Lung microvascular endothelial cell (primary cell): ENCODE results near the gene KIF2A. TPM values are rescaled to one million over a fixed set of nuclear protein-coding genes. Genes with fewer than 3 reads are reported as not detected.

Source experiments
- DNase-seq, 2 donors: peaks; one replicate each; pipeline versions ENCODE4 v3.0.0 to v3.0.0-alpha.2; 2010; ENCODE audit warnings: low read depth in 2 of 2
- total RNA-seq: library from RNA; depleted of rRNA; stranded (reverse); fragments of >200 nt; gene quantifications from 2 replicates; pipeline ENCODE4 v1.2.1, GENCODE V29; 2014

Gene KIF2A
- 57.5 and 58.7 TPM in 2 replicates for total RNA-seq

DNA sequence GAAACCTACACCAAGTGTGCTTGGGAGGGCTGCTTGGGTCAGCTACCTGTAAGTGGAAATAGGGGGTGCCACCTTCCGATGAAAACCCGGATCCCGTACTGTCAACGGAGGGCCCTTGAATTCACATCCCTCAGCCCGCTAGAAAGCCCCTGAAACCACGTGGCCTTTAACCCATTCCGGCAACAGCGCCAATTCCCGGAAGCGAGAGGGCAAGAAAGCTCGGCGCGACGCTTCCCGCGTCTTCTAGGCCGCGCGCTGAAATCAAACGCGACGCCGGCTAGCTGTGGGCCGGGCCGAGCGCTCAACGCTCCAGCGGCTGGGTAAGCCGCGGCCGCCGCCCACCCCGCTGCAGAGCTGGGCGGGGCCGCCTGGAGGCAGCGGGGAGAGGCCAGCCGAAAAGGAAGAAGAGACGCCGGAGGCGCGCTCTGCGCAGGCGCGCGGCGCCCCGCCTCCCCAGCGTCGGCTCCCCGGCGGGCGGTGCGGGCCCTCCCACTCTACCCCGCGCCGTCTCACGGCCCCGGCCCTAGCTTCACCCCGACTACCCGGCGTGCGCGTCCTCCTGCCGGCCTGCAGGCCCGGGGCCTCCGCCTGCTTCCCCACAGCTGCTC lies at the start of gene KIF2A:
Gene KIF2A (plus strand): TSS at position 492 of the 608 bp plus-strand sequence. CDS start 267 bp downstream, outside the sequence.
- DNase-seq: peak; percentile 90 to 92

DNA sequence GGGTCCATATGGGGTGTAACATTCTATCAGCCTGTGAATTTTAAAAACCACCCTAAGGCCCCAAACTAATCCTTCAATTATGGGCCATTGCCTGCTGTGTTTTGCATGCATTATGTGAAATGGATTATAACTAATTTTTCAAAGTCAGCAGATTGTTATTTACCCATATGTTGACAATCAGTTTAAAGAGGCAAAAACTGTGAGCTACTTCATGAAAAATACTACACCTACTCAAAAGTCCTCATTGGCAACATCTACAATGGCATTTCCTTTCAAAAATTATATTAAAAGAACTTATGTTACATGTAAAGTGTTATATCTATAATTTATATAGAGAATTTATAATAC lies 49.0 kb upstream of the KIF2A start:
- no peak for DNase-seq

DNA sequence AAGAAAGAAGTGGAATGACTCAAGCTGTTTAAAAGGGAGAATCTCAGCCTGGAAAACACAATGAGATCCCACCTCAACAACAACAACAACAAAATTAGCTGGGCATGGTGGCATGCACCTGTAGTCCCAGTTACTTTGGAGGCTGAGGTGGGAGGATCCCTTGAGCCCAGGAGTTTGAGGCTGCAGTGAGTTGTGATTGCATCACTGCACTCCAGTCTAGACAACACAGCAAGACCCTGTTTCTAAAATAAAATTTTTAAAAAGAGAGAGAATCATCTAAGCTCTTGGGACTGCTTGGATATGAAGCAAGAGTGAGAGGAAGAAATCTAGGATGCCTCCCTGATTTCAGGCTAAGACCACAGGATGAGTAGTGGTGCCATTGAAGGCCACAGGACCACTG lies 47.4 kb upstream of the KIF2A start:
- no peak for DNase-seq

DNA sequence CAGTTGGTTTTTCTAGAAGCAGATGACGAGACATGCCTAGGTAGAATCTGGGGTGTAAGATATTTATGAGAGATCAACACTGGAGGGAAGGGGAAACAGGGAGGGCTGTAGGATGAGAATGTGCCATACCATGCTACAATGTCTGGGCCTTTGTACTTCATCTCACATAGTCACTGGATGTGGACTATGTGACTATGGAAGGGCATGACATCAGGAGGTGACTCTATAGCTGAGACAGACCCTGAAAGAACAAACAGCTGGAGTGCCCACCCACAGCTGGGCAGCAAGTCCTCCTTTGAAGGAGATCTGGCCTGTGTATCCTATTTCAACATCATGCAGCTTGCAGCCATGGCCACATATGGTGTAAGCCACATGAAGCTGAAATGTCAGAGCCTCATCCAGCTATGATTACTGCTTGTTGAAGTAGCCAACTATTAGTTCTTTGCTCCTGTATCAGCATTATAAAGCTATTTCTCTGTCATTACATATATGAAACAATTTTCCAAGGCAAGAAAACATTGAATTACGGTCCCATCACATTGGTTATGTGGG lies 46.2 kb upstream of the KIF2A start:
- DNase-seq: no peak

DNA sequence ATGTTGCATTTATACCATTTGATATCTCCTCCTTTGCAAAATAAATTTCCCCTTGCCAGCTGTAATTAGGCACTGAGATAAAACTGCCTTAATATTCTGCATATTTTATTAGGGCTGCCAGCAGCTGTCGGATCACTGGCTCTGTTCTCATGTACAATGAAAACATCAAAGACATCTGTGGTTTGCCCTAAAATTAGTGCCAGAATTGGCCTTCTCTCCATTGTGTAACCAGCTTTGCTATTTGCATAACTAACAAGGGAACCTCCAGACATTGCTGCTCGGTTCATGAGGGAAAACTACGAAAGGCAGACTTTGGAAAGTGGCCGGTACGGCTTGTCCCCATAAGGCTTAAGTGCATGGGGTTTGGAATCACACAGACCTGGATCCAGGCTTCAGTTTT lies 45.5 kb upstream of the KIF2A start:
- DNase-seq: no peak

DNA sequence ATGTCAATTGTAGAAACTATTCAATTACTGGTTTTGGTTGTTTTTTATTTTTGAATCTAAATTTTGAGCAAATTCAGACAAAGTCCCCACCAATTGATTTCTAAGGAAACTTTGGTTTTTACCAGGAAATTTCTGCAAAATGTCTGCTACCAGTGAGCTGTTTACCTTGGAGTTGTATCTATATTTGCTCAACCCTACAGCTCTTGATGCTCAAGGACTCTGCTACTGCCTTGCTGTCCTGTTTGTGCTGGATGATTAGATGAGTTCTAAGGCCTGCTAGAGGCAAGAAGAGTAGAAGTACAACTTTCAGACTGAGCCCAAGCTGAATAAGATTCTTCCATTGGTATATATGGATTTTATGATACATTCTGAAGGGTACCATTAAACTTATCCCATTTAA lies 42.6 kb upstream of the KIF2A start:
- DNase-seq: no peak

DNA sequence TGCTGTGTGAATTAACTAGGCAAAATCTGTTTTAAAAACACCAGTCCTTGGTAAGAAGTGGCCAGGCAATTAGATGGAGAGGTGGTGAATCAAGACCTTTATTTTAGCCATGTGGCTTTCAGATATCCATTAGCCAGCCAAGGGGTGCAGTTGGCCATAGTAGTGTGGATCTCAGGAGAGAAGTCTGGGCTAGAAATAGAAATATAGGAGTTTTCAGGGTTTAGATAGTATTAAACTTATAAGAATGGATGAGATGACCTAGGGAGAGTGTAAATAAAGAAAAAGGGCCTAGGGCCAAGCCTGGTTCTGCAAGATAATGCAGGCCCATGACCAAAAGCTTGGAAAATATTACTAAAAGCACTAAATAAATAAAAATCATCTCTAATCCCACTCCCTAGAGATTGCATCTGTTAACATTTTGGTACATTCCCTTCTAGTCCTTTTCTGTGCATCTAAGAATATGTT lies 40.3 kb upstream of the KIF2A start:
- no peak for DNase-seq

DNA sequence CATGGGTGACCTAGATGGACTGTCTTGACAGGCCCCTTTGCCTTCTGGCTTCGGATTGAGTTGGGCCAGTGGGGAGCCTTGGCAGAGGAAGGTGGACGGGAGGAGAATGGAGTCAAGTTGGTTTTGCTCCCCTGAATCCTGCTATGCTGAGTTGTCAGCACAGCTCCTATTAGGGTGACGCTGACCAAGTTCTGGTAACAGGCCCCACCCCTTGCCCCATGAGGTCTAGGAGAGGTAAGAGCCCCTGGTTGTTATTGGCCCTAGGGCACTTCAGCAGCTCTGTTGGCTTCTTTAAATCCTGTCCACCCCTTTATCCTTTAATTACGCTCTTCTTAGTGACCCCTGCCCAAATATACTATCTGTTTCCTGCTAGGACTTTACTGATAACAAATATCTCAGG lies 39.4 kb upstream of the KIF2A start:
- no peak for DNase-seq

DNA sequence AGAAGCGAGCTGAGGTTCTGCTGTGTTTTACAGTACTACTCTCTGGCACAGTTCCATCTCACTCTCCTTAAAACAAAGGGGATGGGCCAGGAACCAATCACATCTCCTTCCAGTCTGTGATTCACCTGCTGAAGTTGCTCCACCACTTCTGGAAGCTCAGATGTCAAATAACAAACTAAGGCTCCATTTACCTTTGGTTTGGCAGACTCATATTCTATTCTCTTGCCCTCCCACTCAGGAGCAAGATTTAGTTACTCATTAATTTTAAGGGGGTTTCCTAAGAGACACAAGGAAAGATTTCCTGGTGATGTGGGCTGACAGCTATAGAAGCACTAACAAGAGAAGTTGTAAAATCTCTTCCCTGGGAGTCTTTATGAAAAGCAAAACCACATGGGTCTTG lies 37.8 kb upstream of the KIF2A start:
- DNase-seq: no peak

DNA sequence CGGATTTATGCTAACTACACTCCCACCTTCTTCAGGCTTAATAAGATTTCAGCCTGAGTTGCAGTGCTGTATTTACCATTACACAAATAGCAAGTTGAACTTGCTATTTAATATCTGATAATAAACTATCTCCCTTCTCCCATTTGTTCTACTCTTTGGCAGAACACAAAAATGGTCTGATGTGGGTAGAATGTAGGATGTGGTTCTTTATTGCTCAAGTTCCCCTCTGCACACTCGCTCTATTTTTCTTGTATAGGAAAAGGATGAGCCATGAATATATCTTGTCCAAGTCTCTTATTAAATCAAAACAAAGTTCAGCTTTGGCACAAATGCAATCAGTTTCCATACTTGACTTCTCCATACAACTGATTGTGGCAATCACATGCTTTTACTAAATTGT lies 37.2 kb upstream of the KIF2A start:
- no peak for DNase-seq

DNA sequence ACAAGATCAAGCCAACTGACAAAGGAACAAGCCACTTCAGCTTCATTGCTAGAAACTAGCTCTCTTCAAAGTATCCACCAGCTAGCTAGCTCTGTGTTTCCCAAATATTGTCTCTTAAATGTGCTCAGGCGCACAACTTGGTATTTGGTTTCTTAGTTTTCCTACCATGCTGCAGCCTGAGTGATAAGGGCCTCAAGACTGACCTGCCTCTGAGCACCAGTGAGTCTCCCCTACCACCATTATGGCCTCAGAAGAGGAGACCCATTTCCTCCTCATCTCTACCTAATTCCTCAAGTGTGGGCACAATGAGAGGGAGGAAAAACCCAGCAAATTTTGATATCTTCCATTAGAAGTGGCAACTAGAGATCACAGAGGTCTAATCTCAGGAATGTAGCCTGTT lies 34.6 kb upstream of the KIF2A start:
- DNase-seq: no peak

DNA sequence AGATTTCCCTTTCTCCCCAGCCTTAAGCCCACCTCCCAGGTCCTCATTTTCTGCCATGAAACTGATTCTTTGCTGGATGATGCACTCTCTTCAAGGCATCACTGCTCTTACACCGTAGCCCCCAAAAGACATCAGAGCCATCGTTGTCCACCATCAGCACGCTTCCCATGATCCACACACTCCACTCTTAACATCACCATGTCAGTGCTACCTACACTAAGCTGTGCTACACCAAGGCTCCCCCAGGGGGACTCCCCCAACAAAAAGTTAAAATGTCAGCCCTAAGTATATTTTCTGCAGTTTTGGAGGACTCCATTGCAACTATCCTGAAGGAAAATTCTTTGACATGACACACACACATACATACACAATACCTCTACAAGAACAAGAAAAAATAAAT lies 34.1 kb upstream of the KIF2A start:
- no peak for DNase-seq

DNA sequence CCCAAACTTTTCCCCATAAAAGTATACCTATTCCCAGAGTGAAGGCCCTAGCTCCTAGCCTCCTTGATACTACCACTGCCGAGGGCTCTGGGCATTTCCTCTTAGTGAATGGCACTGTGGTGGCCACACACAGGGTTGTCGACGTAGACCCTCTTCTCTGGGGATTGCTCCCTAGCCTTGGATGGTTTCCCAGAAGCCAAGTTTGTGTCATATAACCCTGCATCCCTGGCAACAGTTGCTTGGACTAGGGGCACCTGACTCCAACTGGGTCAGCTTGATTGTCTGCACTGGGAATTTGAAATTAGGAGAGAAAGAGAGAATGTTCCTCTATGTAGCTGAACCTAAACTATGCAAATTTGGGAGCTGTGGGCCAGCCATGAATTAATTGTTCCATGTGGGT lies 32.3 kb upstream of the KIF2A start:
- DNase-seq: no peak

DNA sequence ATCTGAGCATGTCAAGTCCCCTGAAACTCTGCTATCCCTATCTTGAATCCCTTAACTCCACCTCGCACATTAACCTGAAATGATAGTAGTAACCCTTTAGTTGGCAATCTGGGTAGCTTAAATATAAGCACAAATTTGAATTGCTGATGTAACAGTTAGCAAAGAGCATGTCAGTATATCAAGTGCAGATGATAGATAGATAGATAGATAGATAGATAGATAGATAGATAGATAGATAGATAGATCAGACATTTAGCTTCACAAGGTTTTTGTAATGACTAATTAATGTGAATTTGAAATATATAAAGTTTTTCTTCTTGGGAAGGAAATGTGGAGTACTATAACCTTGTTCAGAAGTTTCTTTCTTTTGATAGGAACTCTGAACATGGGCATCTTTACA lies 30.4 kb upstream of the KIF2A start:
- no peak for DNase-seq

DNA sequence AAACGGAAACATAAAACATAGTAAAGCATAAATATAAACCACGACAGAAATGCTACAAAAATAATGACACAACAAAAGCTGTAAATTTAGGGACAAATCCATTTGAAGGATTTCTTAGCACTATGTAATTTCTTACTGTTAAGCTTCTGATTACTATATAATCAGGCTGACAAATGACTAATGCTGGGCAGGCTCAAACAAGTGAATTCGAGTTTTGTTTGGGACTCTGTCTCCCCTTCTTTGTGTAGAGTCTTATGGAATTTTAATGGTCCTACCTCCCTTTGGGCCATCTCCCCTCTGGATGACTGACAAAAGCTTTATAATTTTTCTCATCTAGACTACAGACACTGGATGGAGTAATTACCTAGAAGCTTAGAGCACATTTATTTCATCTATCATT lies 24.6 kb upstream of the KIF2A start:
- no peak for DNase-seq

DNA sequence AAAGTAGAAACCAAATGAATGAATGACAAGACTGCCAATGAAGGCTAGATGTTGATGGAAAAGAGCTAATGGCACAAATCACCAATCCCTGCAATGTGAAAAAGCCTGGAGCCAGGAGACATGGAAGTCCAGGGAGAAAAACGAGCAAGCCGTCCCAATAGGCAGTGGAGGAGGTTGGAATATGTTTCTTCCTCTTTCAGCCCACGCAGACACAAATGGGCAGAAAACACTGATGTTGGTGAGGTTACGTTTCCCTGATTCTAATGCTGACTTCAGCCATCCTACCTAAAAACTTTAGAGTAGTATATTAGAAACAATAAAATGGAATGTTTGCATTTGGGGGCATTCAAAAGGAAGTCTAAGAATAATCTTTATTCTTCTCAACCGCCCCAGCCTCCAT lies 23.9 kb upstream of the KIF2A start:
- DNase-seq: no peak

DNA sequence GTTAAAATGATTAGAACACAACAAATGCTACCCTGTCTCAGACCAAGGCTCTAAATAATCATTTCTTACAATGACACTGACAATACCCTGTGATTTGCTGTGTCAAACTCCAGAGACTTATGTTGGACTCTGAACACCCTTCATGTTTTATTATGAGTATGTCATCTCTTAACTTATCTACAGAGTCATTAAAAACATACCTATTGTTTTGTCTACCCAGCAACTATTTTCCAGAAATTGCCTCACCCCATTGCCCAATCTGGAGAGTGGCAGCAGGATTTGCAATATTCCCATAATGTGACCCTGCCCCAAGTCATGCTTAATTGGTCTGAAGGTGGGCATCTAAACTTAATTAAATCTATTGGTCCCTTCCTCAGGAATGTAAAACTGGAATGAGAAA lies 23.0 kb upstream of the KIF2A start:
- no peak for DNase-seq

DNA sequence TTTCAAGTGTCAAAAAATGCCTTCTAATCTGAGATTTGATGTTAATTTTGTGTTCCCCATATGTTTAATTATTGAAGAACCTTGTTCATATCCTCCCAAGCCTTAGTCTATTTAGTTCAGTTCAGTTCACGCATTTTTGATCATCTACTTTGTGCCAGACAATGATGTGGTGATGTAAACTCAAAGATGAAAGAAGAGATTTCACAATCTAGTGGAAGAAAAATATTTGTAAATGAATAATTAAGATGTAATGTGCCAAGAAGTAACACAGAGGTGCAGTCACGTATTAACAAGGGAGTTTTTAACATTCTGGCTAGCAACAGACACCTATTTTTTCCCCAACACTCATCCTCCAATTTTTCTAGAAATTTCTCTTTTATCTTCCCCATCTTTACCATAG lies 22.1 kb upstream of the KIF2A start:
- DNase-seq: no peak

DNA sequence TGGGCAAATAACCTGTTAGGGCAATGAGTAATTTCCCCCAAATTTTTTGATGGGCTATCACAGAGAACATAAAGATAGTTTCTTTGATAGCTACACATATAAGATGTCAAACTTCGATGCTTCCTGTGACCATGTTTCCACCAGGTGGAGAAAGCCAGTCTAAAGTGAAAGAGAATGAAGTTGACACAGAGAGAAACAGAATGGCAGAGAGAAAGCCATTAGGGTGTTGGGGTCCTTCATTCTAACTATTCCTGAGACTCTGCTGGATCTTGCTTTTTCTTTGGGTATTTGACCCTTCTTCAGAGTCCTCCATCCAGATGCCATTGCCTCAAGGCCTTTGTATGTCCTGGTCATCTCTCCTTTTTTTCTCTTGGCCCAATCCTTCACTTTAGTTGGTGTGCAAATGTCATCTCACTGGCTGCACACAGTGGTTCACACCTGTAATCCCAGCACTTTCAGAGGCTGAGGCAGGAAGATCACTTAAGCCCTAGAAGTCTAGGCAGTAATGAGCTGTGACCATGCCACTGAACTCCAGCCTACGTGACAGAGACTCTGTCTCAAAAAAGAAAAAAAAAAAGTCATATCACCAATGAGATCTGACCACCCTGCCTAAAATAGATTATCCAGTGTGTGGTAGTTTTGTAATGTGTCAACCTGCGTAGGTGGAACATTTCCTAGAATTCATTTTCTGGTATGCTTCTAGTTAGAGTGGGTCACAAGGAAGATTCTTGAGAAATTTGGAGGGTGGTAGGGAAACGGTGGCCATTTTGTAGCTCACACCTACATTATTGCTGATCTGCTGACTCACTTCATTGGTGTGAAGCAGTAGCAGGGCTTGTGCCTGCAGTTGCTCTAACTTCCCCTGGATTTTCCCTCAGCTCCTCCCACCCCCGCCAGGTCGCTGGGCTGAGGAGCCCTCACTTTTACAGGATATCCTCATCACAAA lies 20.8 kb upstream of the KIF2A start:
- DNase-seq: no peak

DNA sequence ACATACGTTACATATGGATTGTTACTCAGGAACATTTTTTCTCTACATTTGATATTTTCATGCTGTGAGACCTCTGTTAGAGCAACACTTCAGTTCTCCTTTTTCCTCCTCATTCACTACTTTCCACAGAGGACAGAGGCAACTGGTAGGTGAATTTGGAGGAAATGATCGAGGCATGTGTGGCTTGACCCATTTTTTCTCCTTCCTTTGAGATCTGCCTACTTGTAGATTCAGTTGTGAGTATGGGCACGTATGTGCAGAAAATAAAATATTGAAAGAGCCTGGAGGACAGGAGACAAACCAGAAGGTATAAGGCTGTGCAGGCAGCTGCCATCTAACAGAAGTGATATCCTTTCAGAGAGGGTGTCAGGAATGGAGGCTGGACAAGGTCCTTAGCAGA lies 19.2 kb upstream of the KIF2A start:
- DNase-seq: no peak

DNA sequence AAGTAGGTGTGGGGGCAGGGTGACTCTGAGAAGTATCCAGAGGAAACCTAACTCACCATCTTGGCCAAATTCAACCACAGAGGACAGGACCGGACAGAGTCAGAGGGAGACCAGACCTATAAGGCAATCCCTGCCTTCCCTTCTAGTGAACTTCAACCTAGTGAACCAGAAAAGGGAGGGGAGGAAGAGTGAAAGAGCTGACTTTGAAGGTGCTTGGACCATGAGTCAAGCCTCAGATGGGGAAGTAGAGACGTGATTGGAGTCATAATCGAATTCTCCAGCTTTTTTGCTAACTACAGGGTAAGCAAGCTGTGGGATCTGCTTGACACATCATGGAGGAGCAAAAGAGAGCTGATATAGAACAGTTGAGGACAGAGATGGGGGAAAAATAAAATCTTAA lies 18.8 kb upstream of the KIF2A start:
- no peak for DNase-seq

DNA sequence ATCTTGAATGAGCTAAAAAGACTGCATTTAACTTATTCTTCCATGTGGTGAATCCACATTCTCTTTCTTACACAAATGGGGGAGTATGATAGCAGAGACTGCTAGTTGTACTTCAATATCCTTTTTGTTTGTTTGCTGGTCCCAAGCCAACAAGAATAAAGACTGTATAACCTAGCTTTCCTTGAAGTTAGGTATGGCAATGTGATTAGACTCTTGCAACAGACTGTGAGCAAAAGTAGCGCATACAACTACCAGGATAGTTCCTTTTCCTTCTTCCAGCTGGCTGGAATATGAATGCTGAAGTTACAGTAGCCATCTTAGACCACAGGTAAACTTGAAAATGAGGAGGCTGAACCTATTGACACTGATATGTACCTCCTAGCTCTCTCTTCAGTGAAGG lies 17.9 kb upstream of the KIF2A start:
- no peak for DNase-seq

DNA sequence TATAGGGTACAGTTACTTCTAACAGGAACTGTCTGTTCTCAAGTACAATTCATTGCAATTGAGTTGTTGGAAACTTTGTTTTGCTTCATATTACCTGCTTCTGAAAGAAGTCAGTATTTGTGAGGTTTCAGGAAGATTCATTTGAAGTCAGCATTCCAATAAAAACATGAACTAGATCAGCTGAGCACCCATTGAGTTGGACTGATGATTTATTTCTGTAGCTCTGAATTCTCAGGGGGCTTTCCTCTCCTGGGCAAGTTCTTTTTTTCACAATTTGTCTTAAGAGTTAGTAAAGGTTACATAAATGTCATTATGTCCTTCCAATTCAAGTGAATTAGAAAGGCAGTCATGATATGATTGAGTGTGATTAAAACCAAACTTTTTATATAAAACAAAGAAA lies 16.2 kb upstream of the KIF2A start:
- no peak for DNase-seq
